ENCODE measurements around the gene DNASE1L2. TPM values are rescaled to one million over a fixed set of nuclear protein-coding genes. Genes with fewer than 3 reads are reported as not detected.

DNASE1L2 gene
- total and polyA plus RNA-seq, 10 of the 15 experiments (the other 5 are each of a cell fraction or from before 2014, with no cell fraction given), result 0.06 to 1.5 (median 0.29) TPM

- TF ChIP-seq SREBF1 (IDR thresholded peaks at IDR 0.05; ENCODE audit: low read length) (no peak), TCF3 (IDR thresholded peaks at IDR 0.05; ENCODE audit: borderline replicate concordance, insufficient read depth, low read depth, low read length) (no peak), JUNB (IDR thresholded peaks at IDR 0.05) (no peak), SMC3 (IDR thresholded peaks at IDR 0.05; ENCODE audit: borderline replicate concordance, low read length) (no peak), NR2F1 (conservative IDR thresholded peaks at IDR 0.05) (no peak), CREB1 (IDR thresholded peaks at IDR 0.05; ENCODE audit: low read depth) (no peak)
Measured at GRCh38 chr16:2199621-2200139, 36.6 kb upstream of the DNASE1L2 start (continued).

DNA sequence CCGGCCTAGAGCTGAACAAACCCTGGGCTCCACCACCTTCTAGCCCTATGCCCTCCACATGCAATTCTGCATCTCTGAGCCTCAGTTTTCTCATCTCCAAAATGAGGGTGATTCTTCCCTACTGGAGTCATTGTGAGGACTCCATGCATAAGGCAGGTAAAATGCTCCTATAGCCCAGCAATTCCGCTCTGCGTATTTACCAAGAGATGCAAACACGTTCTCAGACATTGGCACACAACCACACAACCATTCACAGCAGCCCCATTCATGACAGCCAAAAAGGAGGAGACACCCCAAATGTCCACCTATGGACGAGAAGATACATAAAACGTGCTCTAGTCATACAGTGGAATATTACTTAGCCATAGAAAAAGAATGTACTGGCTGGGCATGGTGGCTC, 35.9 kb upstream of the DNASE1L2 start:
- Histone ChIP-seq H3K9ac (ENCODE audit: control insufficient read depth, insufficient read depth, low read length) (no peak overlapping the region), H3K4me2 (ENCODE audit: control insufficient read depth, insufficient read depth) (no peak overlapping the region), H3K27ac (ENCODE audit: control insufficient read depth, insufficient read depth) (no peak overlapping the region), H2AFZ (ENCODE audit: control insufficient read depth, low read depth, low read length) (no peak overlapping the region), H3K4me3 (no peak overlapping the region), H3K36me3 (ENCODE audit: control insufficient read depth in 2 of 2, insufficient read depth in 2 of 2, low read length in 1 of 2) (no peaks in the 10 kb centered on the region), H3K79me2 (ENCODE audit: control insufficient read depth, insufficient read depth, low read length) (no peaks in the 10 kb centered on the region), H3K9me3 (replicated peaks; ENCODE audit: control insufficient read depth, insufficient read depth, low read length) (no peaks in the 10 kb centered on the region), H3K4me1 (ENCODE audit: control insufficient read depth, insufficient read depth, low read length) (no peaks in the 10 kb centered on the region), H3K27me3 (replicated peaks in 1 of 2; ENCODE audit: control insufficient read depth in 2 of 2, insufficient read depth in 2 of 2, low read length in 1 of 2) (peaks cover 8% of the 10 kb centered on the region in 2 experiments), H4K20me1 (ENCODE audit: control insufficient read depth, insufficient read depth) (no peaks in the 10 kb centered on the region)
- TF ChIP-seq SRF (IDR thresholded peaks at IDR 0.05; ENCODE audit: low read depth in 2 of 2, low read length in 2 of 2) (no peak), KLF5 (IDR thresholded peaks at IDR 0.05; ENCODE audit: partially characterized antibody) (no peak), ZNF207 (IDR thresholded peaks at IDR 0.05; ENCODE audit: borderline replicate concordance) (no peak), NRF1 (conservative IDR thresholded peaks at IDR 0.05; ENCODE audit: low read depth, low read length) (no peak), YY1 (IDR thresholded peaks at IDR 0.05; ENCODE audit: low read depth, low read length) (no peak), SMARCA5 (IDR thresholded peaks at IDR 0.05) (no peak), BMI1 (IDR thresholded peaks at IDR 0.05; ENCODE audit: borderline replicate concordance) (no peak), PML (IDR thresholded peaks at IDR 0.05; ENCODE audit: low read length) (no peak), HDGF (IDR thresholded peaks at IDR 0.05) (no peak), NBN (IDR thresholded peaks at IDR 0.05) (no peak), SREBF2 (IDR thresholded peaks at IDR 0.05; ENCODE audit: low read length) (no peak), WRNIP1 (IDR thresholded peaks at IDR 0.05; ENCODE audit: borderline replicate concordance, low read depth, low read length) (no peak), ASH2L (IDR thresholded peaks at IDR 0.05; ENCODE audit: borderline replicate concordance, low read depth) (no peak), MYB (IDR thresholded peaks at IDR 0.05; ENCODE audit: borderline replicate concordance, low read depth, low read length) (no peak), KAT2A (conservative IDR thresholded peaks at IDR 0.05; ENCODE audit: control insufficient read depth, low read depth, low read length) (no peak), TBL1XR1 (IDR thresholded peaks at IDR 0.05; ENCODE audit: low read depth, low read length) (no peak), PKNOX1 (IDR thresholded peaks at IDR 0.05) (no peak)
- FAIRE-seq (no peak), DNase-seq (ENCODE audit: low read depth, low spot score) (no peak), ATAC-seq (no peak)
- CTCF ChIA-PET, result no interaction called here
- in situ Hi-C loops (cut with MboI), result no loop called here
- WGBS (ENCODE audit: insufficient coverage, insufficient replicate concordance, low lambda C conversion rate, missing lambda C conversion rate), result 36% methylated on average over 6 of the region's 6 CpGs
- RAD21 ChIA-PET (ENCODE audit: unreplicated experiment), result no interaction called here
- SMC1A ChIA-PET (ENCODE audit: uncharacterized antibody, unreplicated experiment), result no interaction called here
- POLR2A ChIA-PET, result no interaction called here
- intact Hi-C loops (cut with micrococcal nuclease; ENCODE audit: unreplicated experiment), result no loop called here
- BruUV-seq (replicated peaks), result no TSS peak

Measured in GM12878 (cell line).